ENCODE measurements around the gene OSM.

Gene OSM

DNA sequence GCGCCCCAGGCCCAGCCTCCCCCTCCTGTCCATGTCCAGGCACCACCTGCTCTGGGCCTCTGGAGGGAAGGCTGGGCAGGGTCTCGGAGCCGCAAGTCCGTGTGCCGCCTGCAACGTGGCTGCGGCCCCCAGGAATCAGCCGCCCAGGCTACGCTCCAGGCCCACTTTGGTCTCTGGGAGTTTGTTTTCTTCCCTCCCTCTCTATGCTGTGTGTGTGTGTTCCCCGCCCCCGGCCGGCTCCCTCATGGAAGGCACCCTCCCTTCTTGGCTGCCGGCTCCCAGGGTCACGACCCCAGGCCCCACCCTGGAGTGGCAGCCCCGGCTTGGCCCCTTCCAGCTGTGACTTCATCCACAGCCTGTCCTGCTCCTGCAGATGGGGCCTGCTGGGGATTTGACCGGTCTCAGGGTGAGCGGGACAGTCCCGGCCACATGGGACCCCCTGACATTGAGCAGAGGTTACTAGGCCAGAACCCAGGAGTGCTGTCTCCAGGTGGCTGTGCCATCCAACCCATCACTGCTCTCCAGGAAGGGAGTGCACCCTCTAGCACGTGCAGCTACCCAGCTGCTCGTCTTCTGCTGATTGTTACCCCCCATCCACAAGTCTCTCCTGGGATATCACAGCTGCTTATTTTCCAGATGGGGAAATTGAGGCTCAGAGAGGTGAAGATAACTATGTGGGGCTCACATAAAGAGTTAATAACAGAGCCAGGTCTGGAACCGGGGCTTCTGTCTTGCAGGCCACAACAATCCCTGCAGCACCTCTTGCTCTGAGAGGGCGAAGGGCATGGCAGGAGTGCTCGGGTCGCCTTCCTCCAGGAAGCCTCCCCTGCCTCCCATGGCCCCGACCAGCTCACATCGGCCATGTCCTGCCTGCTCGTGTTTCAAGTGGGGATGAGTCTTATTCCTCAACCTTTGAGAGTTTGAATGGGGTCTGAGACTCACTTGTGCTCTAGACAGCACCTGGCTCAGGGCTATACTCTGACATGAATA, 17.3 kb downstream of the OSM start:
- in situ Hi-C loops (cut with HindIII; ENCODE audit: low pct_unique_long_range_greater_than_20kb, low sequenced_read_pairs): no loop called here
- no peak for DNase-seq (ENCODE audit: low read depth in 1 of 2, low spot score in 1 of 2)

DNA sequence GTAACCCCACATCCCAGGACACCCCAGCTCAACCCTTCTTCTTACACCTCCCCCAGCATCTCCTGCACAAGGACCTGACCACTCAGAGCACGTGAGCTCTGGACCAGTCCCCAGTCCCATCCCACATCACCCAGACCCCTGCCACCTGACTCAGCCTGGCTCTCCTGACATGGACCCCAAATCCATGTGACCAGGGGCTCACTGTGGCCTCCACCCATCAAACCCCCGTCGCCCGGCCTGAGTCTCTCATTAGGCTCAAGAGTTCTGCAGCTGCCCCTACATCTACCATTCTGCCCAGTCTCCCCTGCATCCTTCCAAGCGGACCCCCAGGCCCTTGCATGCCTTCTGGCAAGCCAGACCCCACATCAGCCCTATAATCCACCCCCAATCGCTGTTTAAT, 18.2 kb downstream of the OSM start:
- in situ Hi-C loops (cut with HindIII; ENCODE audit: low pct_unique_long_range_greater_than_20kb, low sequenced_read_pairs): no loop called here
- TF ChIP-seq JUND (IDR thresholded peaks at IDR 0.05; ENCODE audit: low read depth): no peak

More for the DNA sequence above, 17.3 kb downstream of the OSM start:
- no peak for TF ChIP-seq JUND (IDR thresholded peaks at IDR 0.05; ENCODE audit: low read depth)

GRCh38 chr22:30247974-30248373, 18.7 kb downstream of the OSM start:
- no peak for DNase-seq (ENCODE audit: low read depth in 1 of 2, low spot score in 1 of 2)
- TF ChIP-seq JUND (IDR thresholded peaks at IDR 0.05; ENCODE audit: low read depth): no peak
- in situ Hi-C loops (cut with HindIII; ENCODE audit: low pct_unique_long_range_greater_than_20kb, low sequenced_read_pairs): no loop called here

More for the DNA sequence above, 18.2 kb downstream of the OSM start:
- no peak for DNase-seq (ENCODE audit: low read depth in 1 of 2, low spot score in 1 of 2)

- in situ Hi-C loops (cut with HindIII; ENCODE audit: low pct_unique_long_range_greater_than_20kb, low sequenced_read_pairs): no loop called here
- DNase-seq (ENCODE audit: low read depth in 1 of 2, low spot score in 1 of 2): no peak
- no peak for TF ChIP-seq JUND (IDR thresholded peaks at IDR 0.05; ENCODE audit: low read depth)
Measured at GRCh38 chr22:30247561-30247960, 19.1 kb downstream of the OSM start.

DNA sequence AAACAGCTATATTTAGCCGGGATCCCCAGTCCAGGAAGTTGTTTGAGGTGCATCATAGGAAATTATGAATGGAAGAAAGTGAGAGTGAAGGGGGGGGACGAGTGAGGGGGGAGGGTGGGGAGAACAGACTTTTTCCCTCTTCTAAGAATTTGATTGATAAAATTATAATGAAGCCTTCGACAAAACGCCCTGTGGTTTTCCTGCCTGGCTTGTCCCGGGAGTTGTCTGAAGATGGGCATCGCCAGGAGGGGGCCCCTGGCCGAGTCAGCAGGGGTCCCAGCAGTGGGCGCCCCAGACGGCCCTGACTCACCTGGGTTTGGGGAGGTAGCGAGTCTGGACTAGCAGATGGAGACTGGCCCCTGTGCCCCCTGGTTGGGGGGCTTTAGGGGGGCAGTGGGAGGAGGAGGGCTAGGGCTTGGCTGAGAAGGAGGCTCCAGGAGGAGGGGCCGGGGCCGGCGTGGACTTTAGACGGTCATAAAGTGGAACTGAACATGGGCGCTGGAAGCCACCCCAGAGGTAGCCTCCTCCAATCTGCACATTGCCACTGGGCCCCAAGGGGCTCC, 19.8 kb downstream of the OSM start:
- in situ Hi-C loops (cut with HindIII; ENCODE audit: low pct_unique_long_range_greater_than_20kb, low sequenced_read_pairs): no loop called here
- DNase-seq (ENCODE audit: low read depth in 1 of 2, low spot score in 1 of 2): no peak
- no peak for TF ChIP-seq JUND (IDR thresholded peaks at IDR 0.05; ENCODE audit: low read depth)

- in situ Hi-C loops (cut with HindIII; ENCODE audit: low pct_unique_long_range_greater_than_20kb, low sequenced_read_pairs): no loop called here
- TF ChIP-seq JUND (IDR thresholded peaks at IDR 0.05; ENCODE audit: low read depth): no peak
- no peak for DNase-seq (ENCODE audit: low read depth in 1 of 2, low spot score in 1 of 2)
Measured at GRCh38 chr22:30245985-30246813, 20.5 kb downstream of the OSM start, which contains the start of gene LIF. TSS of gene LIF (minus strand) at chr22:30246759. CDS start at chr22:30246695, 64 bp downstream.

DNA sequence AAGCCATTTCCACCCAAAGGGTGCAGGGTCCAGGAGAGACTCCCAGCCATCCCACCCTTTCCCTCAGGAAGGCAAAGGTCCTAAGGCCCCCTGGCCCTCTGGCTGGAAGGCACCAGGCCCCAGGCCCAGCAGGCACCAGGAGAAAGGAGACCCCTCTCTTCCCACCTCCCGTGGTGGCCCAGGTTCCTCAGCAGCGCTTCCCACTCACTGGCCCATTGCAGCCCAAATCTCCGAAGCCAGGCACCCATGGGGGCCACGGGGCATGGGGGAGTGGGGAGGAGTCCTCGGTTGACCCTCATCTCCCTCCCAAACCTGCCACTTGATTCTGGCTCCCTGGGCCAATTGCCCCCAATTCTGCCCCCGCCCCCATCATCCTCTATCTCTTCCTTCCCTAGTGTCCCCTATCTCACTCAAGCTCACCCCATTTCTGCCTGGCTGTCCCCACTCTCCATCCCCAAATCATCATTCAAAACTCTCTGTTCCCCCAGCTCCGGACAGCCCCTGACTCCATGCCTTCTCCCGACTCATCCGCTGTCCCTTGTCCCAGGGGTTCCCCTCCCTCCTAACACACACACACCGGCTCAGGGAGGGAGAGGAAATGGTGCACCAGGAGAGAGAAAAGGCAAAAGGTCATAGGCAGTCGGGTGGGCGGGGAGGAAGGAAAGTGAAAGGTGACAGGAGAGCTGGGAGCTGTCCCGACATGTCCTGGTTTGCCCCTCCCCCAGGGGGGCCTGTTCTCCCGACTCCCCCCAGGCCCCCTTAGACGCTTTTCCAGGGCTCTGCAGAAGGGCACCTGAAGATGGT, 21.3 kb downstream of the OSM start:
- TF ChIP-seq JUND (IDR thresholded peaks at IDR 0.05; ENCODE audit: low read depth): no peak

GRCh38 chr22:30244641-30245040, 22.0 kb downstream of the OSM start:
- no peak for TF ChIP-seq JUND (IDR thresholded peaks at IDR 0.05; ENCODE audit: low read depth)
- DNase-seq (ENCODE audit: low read depth in 1 of 2, low spot score in 1 of 2): no peak
- in situ Hi-C loops (cut with HindIII; ENCODE audit: low pct_unique_long_range_greater_than_20kb, low sequenced_read_pairs): no loop called here

More for the DNA sequence above, 21.3 kb downstream of the OSM start:
- in situ Hi-C loops (cut with HindIII; ENCODE audit: low pct_unique_long_range_greater_than_20kb, low sequenced_read_pairs): no loop called here
- no peak for DNase-seq (ENCODE audit: low read depth in 1 of 2, low spot score in 1 of 2)

DNA sequence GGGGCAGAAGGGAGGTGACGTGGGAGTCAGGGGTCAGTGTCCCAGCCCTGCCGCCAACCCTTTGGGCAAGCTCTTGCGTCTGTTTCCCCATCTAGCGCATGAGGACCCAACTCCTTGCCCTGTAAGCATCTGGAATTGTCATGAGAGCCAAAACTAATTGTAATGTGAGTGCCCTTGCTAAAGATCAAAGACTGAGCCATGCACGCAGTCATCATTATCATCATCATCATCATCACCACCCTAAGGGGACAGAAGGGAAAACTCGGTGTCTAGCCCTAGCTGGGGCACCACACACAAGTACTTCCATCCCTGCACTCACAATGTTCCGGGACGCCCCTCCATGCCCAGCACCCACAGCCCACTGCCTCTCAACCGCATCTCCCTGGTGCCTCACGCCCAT, 22.6 kb downstream of the OSM start:
- no peak for TF ChIP-seq JUND (IDR thresholded peaks at IDR 0.05; ENCODE audit: low read depth)
- no peak for DNase-seq (ENCODE audit: low read depth in 1 of 2, low spot score in 1 of 2)
- in situ Hi-C loops (cut with HindIII; ENCODE audit: low pct_unique_long_range_greater_than_20kb, low sequenced_read_pairs): no loop called here

GRCh38 chr22:30243661-30244060, 23.0 kb downstream of the OSM start:
- DNase-seq (ENCODE audit: low read depth in 1 of 2, low spot score in 1 of 2): no peak
- in situ Hi-C loops (cut with HindIII; ENCODE audit: low pct_unique_long_range_greater_than_20kb, low sequenced_read_pairs): no loop called here
- TF ChIP-seq JUND (IDR thresholded peaks at IDR 0.05; ENCODE audit: low read depth): no peak

GRCh38 chr22:30241576-30242371, 24.9 kb downstream of the OSM start:
- in situ Hi-C loops (cut with HindIII; ENCODE audit: low pct_unique_long_range_greater_than_20kb, low sequenced_read_pairs): no loop called here
- no peak for TF ChIP-seq JUND (IDR thresholded peaks at IDR 0.05; ENCODE audit: low read depth)
- no peak for DNase-seq (ENCODE audit: low read depth in 1 of 2, low spot score in 1 of 2)
